Astrocyte (in vitro differentiated cells and primary cell): Measurements from ENCODE around the gene NEXMIF. TPM values are rescaled to one million over a fixed set of nuclear protein-coding genes. Genes with fewer than 3 reads are reported as not detected.

Experiments used
- DNase-seq: peaks from one replicate; pipeline ENCODE4 v3.0.0-alpha.2; 2010; ENCODE audit warnings: low read depth
- FAIRE-seq: peaks from 2 replicates; lab custom pipeline; 2011; peaks lifted over from hg19 to GRCh38; lab: Jason Lieb, UNC
- H2AFZ ChIP-seq: 2 replicates; pipeline ENCODE4 v1.6.0; 2012; ENCODE audit warnings: low read depth, low read length, inconsistent platforms
- H3K27ac ChIP-seq: 2 replicates; pipeline ENCODE4 v1.5.1; 2011; ENCODE audit warnings: low read depth, low read length, inconsistent platforms
- H3K27me3 ChIP-seq: 2 replicates; pipeline ENCODE4 v1.6.0; 2011; ENCODE audit warnings: low read length, inconsistent platforms; ENCODE audit not compliant: insufficient read depth
- H3K36me3 ChIP-seq: 2 replicates; pipeline ENCODE4 v1.5.1; 2011; ENCODE audit warnings: low read length, inconsistent platforms; ENCODE audit not compliant: insufficient read depth
- H3K4me1 ChIP-seq: 2 replicates; pipeline ENCODE4 v1.5.1; 2011; ENCODE audit warnings: low read length, inconsistent platforms; ENCODE audit not compliant: insufficient read depth
- H3K4me2 ChIP-seq: 2 replicates; pipeline ENCODE4 v1.6.0; 2012; ENCODE audit warnings: low read length, inconsistent platforms
- H3K4me3 ChIP-seq: 2 replicates; pipeline ENCODE4 v1.5.1; 2011; ENCODE audit warnings: low read depth, mild to moderate bottlenecking, low read length, inconsistent platforms; ENCODE audit not compliant: insufficient read depth
- H3K79me2 ChIP-seq: 2 replicates; pipeline ENCODE4 v1.6.0; 2012; ENCODE audit warnings: mild to moderate bottlenecking, low read length, inconsistent platforms; ENCODE audit not compliant: insufficient read depth
- H3K9ac ChIP-seq: 2 replicates; pipeline ENCODE4 v1.6.0; 2012; ENCODE audit warnings: mild to moderate bottlenecking, low read length, inconsistent platforms
- H3K9me3 ChIP-seq: 2 replicates; pipeline ENCODE4 v1.5.1; 2012; ENCODE audit warnings: low read depth, mild to moderate bottlenecking, low read length, inconsistent platforms; ENCODE audit not compliant: insufficient read depth
- H4K20me1 ChIP-seq: 2 replicates; pipeline ENCODE4 v1.6.0; 2012; ENCODE audit warnings: low read length, inconsistent platforms; ENCODE audit not compliant: insufficient read depth
- H3K27ac Mint-ChIP-seq: one replicate; pipeline ENCODE4 v1.8.0; 2021; ENCODE audit warnings: mild to moderate bottlenecking, mixed read lengths; ENCODE audit not compliant: unreplicated experiment
- H3K27me3 Mint-ChIP-seq: one replicate; pipeline ENCODE4 v1.8.0; 2021; ENCODE audit warnings: low read depth, mixed read lengths; ENCODE audit not compliant: unreplicated experiment
- H3K36me3 Mint-ChIP-seq: one replicate; pipeline ENCODE4 v1.8.0; 2021; ENCODE audit warnings: low read depth, mixed read lengths; ENCODE audit not compliant: unreplicated experiment
- H3K4me1 Mint-ChIP-seq: one replicate; pipeline ENCODE4 v1.8.0; 2021; ENCODE audit warnings: low read depth, mixed read lengths; ENCODE audit not compliant: unreplicated experiment
- H3K4me3 Mint-ChIP-seq: one replicate; pipeline ENCODE4 v1.8.0; 2021; ENCODE audit warnings: mild to moderate bottlenecking, moderate library complexity, mixed read lengths; ENCODE audit not compliant: unreplicated experiment
- H3K9me3 Mint-ChIP-seq: one replicate; pipeline ENCODE4 v1.8.0; 2021; ENCODE audit warnings: mild to moderate bottlenecking, mixed read lengths; ENCODE audit not compliant: unreplicated experiment
- EZH2 ChIP-seq: IDR thresholded peaks from 2 replicates; pipeline ENCODE4 v1.6.1; 2012; ENCODE audit warnings: mild to moderate bottlenecking, low read length, inconsistent platforms; ENCODE audit not compliant: insufficient read depth
- total RNA-seq: library from RNA; stranded (reverse); gene quantifications from 2 replicates; pipeline ENCODE4 v1.2.1, GENCODE V29; 2021
- TF ChIP-seq, protein P1 (sequence below): IDR thresholded peaks from 2 replicates; pipeline ENCODE4 v1.5.1; 2011; ENCODE audit warnings: low read depth, mild to moderate bottlenecking, inconsistent platforms, low read length, moderate library complexity; ENCODE audit not compliant: insufficient read depth

NEXMIF gene
- total RNA-seq, 1 donor from 2014 or later = 0.48 TPM

DNA sequence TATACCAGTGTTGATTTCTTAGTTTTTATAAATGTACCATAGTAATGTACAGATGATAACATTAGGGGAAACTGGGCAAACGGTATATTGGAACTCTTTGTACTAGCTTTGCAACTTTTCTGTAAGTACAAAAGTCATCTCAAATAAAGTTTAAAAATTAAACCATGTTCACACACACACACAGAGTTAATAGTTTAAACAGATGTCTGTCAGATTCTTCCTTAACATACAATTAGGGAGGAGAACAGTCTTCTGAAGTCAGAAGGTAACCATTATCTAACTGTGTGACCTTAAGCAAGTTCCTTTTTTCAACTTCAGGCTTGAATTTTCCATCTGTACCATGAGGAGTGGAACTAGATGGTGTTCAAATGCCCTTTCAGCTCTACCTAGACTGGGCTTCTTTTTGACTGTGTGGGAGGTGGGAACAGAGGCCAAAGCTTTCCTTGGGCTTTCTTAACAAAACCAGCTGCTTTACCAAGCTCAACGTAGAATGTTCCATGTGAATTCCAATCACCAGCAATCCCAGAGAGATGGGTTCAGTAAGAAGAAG lies 127.8 kb downstream of the NEXMIF start:
- DNase-seq (no peak), FAIRE-seq (peak; percentile 92)
- no peak overlapping the region for H3K4me3 Mint-ChIP-seq
- Histone ChIP-seq H3K9ac (no peak overlapping the region), H3K4me1 (no peaks in the 10 kb centered on the region), H3K27ac (no peak overlapping the region), H3K4me2 (no peak overlapping the region), H3K4me3 (no peak overlapping the region), H2AFZ (no peak overlapping the region), H3K9me3 (no peaks in the 10 kb centered on the region), H4K20me1 (no peaks in the 10 kb centered on the region), H3K36me3 (no peaks in the 10 kb centered on the region), H3K79me2 (no peaks in the 10 kb centered on the region), H3K27me3 (no peaks in the 10 kb centered on the region)
- TF ChIP-seq, protein P1, sequence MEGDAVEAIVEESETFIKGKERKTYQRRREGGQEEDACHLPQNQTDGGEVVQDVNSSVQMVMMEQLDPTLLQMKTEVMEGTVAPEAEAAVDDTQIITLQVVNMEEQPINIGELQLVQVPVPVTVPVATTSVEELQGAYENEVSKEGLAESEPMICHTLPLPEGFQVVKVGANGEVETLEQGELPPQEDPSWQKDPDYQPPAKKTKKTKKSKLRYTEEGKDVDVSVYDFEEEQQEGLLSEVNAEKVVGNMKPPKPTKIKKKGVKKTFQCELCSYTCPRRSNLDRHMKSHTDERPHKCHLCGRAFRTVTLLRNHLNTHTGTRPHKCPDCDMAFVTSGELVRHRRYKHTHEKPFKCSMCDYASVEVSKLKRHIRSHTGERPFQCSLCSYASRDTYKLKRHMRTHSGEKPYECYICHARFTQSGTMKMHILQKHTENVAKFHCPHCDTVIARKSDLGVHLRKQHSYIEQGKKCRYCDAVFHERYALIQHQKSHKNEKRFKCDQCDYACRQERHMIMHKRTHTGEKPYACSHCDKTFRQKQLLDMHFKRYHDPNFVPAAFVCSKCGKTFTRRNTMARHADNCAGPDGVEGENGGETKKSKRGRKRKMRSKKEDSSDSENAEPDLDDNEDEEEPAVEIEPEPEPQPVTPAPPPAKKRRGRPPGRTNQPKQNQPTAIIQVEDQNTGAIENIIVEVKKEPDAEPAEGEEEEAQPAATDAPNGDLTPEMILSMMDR = no peak
- TF ChIP-seq EZH2 = no peak
- no peaks in the 10 kb centered on the region for H3K36me3 Mint-ChIP-seq
- H3K27ac Mint-ChIP-seq = no peak overlapping the region
- H3K4me1 Mint-ChIP-seq = no peaks in the 10 kb centered on the region
- H3K27me3 Mint-ChIP-seq = no peaks in the 10 kb centered on the region
- no peaks in the 10 kb centered on the region for H3K9me3 Mint-ChIP-seq

DNA sequence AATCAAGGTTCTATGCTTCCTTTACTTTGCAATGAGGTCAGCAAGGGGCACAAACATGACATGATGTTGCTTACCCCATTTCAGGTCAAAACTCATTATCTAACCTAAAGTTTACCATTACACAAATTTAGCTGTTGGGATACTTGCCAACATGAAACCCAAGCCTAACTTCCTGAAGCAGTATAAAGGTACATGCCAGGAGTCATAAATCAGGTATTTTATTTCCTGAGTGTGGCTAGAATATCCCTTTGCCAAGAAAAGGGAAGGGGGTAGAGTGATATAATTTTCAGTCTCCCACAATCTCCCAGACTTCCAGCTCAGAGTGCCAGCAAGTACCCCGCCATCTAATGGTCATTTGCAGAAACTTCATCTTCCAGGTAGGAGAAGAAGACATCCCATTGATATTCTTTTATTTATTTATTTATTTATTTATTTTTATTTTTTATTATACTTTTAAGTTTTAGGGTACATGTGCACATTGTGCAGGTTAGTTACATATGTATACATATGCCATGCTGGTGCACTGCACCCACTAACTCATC lies 136.6 kb downstream of the NEXMIF start:
- FAIRE-seq = peak; percentile 23
- H3K27ac ChIP-seq = no peak overlapping the region

DNA sequence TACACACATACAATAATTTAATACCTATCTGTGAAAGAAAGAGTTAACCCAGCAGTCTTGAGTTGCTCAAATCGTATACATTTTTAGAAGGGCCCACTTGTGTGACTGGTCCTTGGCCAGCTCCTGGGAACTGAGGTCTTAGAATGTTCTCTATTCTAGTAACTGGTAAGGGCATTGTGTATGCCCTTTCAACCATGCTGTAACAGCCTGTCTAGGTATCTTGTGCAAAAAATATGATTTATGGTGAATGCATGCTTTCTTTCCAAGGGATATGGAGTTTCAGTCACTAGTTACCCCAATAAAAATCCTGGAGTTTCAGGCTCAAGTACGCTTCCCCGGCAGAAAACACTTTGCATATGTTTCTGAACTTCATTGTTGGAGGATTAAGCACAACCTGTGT lies 140.6 kb downstream of the NEXMIF start:
- no peaks in the 10 kb centered on the region for H3K36me3 Mint-ChIP-seq
- H3K4me1 ChIP-seq = no peaks in the 10 kb centered on the region
- H3K27me3 ChIP-seq = no peaks in the 10 kb centered on the region
- FAIRE-seq = no peak
- H3K27ac Mint-ChIP-seq = no peak overlapping the region
- no peaks in the 10 kb centered on the region for H3K4me1 Mint-ChIP-seq
- no peak overlapping the region for H3K9ac ChIP-seq
- H3K27me3 Mint-ChIP-seq = no peaks in the 10 kb centered on the region
- H4K20me1 ChIP-seq = no peaks in the 10 kb centered on the region
- no peaks in the 10 kb centered on the region for H3K79me2 ChIP-seq
- H2AFZ ChIP-seq = no peak overlapping the region
- H3K9me3 ChIP-seq = no peaks in the 10 kb centered on the region
- H3K4me2 ChIP-seq = no peak overlapping the region
- no peak overlapping the region for H3K4me3 ChIP-seq
- DNase-seq = no peak
- no peak for TF ChIP-seq EZH2
- TF ChIP-seq, protein P1 = no peak
- no peak overlapping the region for H3K4me3 Mint-ChIP-seq
- H3K36me3 ChIP-seq = no peaks in the 10 kb centered on the region
- H3K9me3 Mint-ChIP-seq = peaks cover 2% of the 10 kb centered on the region
- H3K27ac ChIP-seq = no peak overlapping the region

More for the DNA sequence above, 136.6 kb downstream of the NEXMIF start:
- no peaks in the 10 kb centered on the region for H3K27me3 Mint-ChIP-seq
- TF ChIP-seq, protein P1 = no peak
- no peak for TF ChIP-seq EZH2
- H4K20me1 ChIP-seq = no peaks in the 10 kb centered on the region
- no peaks in the 10 kb centered on the region for H3K27me3 ChIP-seq
- H3K4me3 ChIP-seq = no peak overlapping the region
- H3K4me2 ChIP-seq = no peak overlapping the region
- H3K4me1 Mint-ChIP-seq = no peaks in the 10 kb centered on the region
- no peak overlapping the region for H3K27ac Mint-ChIP-seq
- H3K79me2 ChIP-seq = no peaks in the 10 kb centered on the region
- no peak for DNase-seq
- H3K36me3 Mint-ChIP-seq = no peaks in the 10 kb centered on the region
- no peaks in the 10 kb centered on the region for H3K36me3 ChIP-seq
- H3K9ac ChIP-seq = no peak overlapping the region
- no peaks in the 10 kb centered on the region for H3K4me1 ChIP-seq
- no peak overlapping the region for H3K4me3 Mint-ChIP-seq
- H3K9me3 ChIP-seq = no peaks in the 10 kb centered on the region
- H2AFZ ChIP-seq = no peak overlapping the region
- H3K9me3 Mint-ChIP-seq = peaks cover 2% of the 10 kb centered on the region
